ENCODE results near the gene STRN3.
"Not testable (repeated sequence)": the region's sequence is repeated elsewhere in the genome, so short reads cannot be mapped to it uniquely, and the experiment has no call there.

The STRN3 gene

GRCh38 chr14:31060253-31060875 is 34.2 kb upstream of the STRN3 start:
- Histone ChIP-seq H3K27ac (no peak overlapping the region), H3K4me3 (no peak overlapping the region)
- no peak for DNase-seq (ENCODE audit: low spot score)
- TF ChIP-seq CTCF (IDR thresholded peaks at IDR 0.05) = no peak

GRCh38 chr14:31059152-31059924 is 33.2 kb upstream of the STRN3 start:
- DNase-seq (ENCODE audit: low spot score) = no peak
- Histone ChIP-seq H3K4me3 (no peak overlapping the region), H3K27ac (no peak overlapping the region)
- no peak for TF ChIP-seq CTCF (IDR thresholded peaks at IDR 0.05)

- TF ChIP-seq CTCF (IDR thresholded peaks at IDR 0.05) = no peak
- no peak for DNase-seq (ENCODE audit: low spot score)
- H3K4me3 ChIP-seq = no peak overlapping the region
- H3K27ac ChIP-seq = no peak overlapping the region
These were observed 31.7 kb upstream of the STRN3 start for GRCh38 chr14:31057701-31058364.

GRCh38 chr14:31057035-31057434 is 30.9 kb upstream of the STRN3 start:
- DNase-seq (ENCODE audit: low spot score) = no peak
- TF ChIP-seq CTCF (IDR thresholded peaks at IDR 0.05) = no peak
- no peak overlapping the region for H3K27ac ChIP-seq

GRCh38 chr14:31052905-31053586 is 26.9 kb upstream of the STRN3 start:
- H3K27ac ChIP-seq = peak overlapping the region in 1 of 2 donors; percentile 64
- peak; percentile 82 for DNase-seq (ENCODE audit: low spot score)

More at GRCh38 chr14:31057035-31057434, 30.9 kb upstream of the STRN3 start:
- H3K4me3 ChIP-seq = no peak overlapping the region

GRCh38 chr14:31051511-31051910 is 25.3 kb upstream of the STRN3 start:
- DNase-seq (ENCODE audit: low spot score) = no peak
- Histone ChIP-seq H3K27ac (no peak overlapping the region), H3K4me3 (no peak overlapping the region)
- TF ChIP-seq CTCF (IDR thresholded peaks at IDR 0.05) = no peak

More at GRCh38 chr14:31052905-31053586, 26.9 kb upstream of the STRN3 start:
- H3K4me3 ChIP-seq = not testable (repeated sequence)

GRCh38 chr14:31051023-31051422 is 24.8 kb upstream of the STRN3 start:
- TF ChIP-seq CTCF (IDR thresholded peaks at IDR 0.05) = no peak
- no peak for DNase-seq (ENCODE audit: low spot score)
- H3K27ac ChIP-seq = no peak overlapping the region
- H3K4me3 ChIP-seq = no peak overlapping the region

Measured in coronary artery (tissue), 2 donors.